ENCODE results near the gene TRIM69. TPM values are rescaled to one million over a fixed set of nuclear protein-coding genes. Genes with fewer than 3 reads are reported as not detected.

Gene TRIM69
- total RNA-seq, 1 experiment from 2014 or later = 6.7 TPM

- peaks cover 12% of the 10 kb centered on the region for H3K9me3 Mint-ChIP-seq (ENCODE audit: unreplicated experiment)
- H3K27me3 ChIP-seq (replicated peaks; ENCODE audit: control insufficient read depth, insufficient read depth, low read length) = no peaks in the 10 kb centered on the region
- H3K4me3 Mint-ChIP-seq (ENCODE audit: unreplicated experiment) = no peak overlapping the region
- no peaks in the 10 kb centered on the region for H3K36me3 ChIP-seq (ENCODE audit: control insufficient read depth, insufficient read depth, low read length)
- H3K27me3 Mint-ChIP-seq (ENCODE audit: insufficient read depth, unreplicated experiment) = peaks cover 4% of the 10 kb centered on the region
- BruUV-seq (replicated peaks) = no TSS peak
- H3K4me3 ChIP-seq (ENCODE audit: low read depth, low read length) = no peak overlapping the region
- H3K4me1 ChIP-seq = no peaks in the 10 kb centered on the region
- intact Hi-C loops (cut with micrococcal nuclease; ENCODE audit: unreplicated experiment) = no loop called here
- no peaks in the 10 kb centered on the region for H3K4me1 Mint-ChIP-seq (ENCODE audit: low read depth, unreplicated experiment)
- no peaks in the 10 kb centered on the region for H3K36me3 Mint-ChIP-seq (ENCODE audit: insufficient read depth, unreplicated experiment)
- H3K27ac Mint-ChIP-seq (ENCODE audit: unreplicated experiment) = no peak overlapping the region
- no peak for DNase-seq
- TF ChIP-seq, protein P1, sequence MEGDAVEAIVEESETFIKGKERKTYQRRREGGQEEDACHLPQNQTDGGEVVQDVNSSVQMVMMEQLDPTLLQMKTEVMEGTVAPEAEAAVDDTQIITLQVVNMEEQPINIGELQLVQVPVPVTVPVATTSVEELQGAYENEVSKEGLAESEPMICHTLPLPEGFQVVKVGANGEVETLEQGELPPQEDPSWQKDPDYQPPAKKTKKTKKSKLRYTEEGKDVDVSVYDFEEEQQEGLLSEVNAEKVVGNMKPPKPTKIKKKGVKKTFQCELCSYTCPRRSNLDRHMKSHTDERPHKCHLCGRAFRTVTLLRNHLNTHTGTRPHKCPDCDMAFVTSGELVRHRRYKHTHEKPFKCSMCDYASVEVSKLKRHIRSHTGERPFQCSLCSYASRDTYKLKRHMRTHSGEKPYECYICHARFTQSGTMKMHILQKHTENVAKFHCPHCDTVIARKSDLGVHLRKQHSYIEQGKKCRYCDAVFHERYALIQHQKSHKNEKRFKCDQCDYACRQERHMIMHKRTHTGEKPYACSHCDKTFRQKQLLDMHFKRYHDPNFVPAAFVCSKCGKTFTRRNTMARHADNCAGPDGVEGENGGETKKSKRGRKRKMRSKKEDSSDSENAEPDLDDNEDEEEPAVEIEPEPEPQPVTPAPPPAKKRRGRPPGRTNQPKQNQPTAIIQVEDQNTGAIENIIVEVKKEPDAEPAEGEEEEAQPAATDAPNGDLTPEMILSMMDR (IDR thresholded peaks at IDR 0.05; ENCODE audit: insufficient read depth in 1 of 2, low read depth in 1 of 2, low read length in 1 of 2, severe bottlenecking in 1 of 2, unreplicated experiment in 1 of 2) = no peak
- H3K9me3 ChIP-seq = 0 out of 2 replicates have a peak, but pooled peaks cover 3% of the 10 kb centered on the region
- CTCF ChIA-PET = interaction anchor here (0.7 kb wide), 1 partner anchor 11 kb away, joined by 3 read pairs; no protein-coding TSS in a partner anchor
- POLR2A ChIA-PET = no interaction called here
Measured at GRCh38 chr15:44753345-44753744, 17.0 kb downstream of the TRIM69 start.

GRCh38 chr15:44763187-44763586 lies 26.9 kb downstream of the TRIM69 start:
- Histone ChIP-seq H3K36me3 (ENCODE audit: control insufficient read depth, insufficient read depth, low read length) (no peaks in the 10 kb centered on the region), H3K27me3 (replicated peaks; ENCODE audit: control insufficient read depth, insufficient read depth, low read length) (no peaks in the 10 kb centered on the region), H3K4me3 (ENCODE audit: low read depth, low read length) (no peak overlapping the region), H3K4me1 (no peaks in the 10 kb centered on the region), H3K9me3 (no peaks in the 10 kb centered on the region)
- POLR2A ChIA-PET = no interaction called here
- Mint-ChIP-seq H3K27ac (ENCODE audit: unreplicated experiment) (no peak overlapping the region), H3K4me1 (ENCODE audit: low read depth, unreplicated experiment) (no peaks in the 10 kb centered on the region), H3K9me3 (ENCODE audit: unreplicated experiment) (peaks cover 9% of the 10 kb centered on the region), H3K36me3 (ENCODE audit: insufficient read depth, unreplicated experiment) (no peaks in the 10 kb centered on the region), H3K4me3 (ENCODE audit: unreplicated experiment) (no peak overlapping the region), H3K27me3 (ENCODE audit: insufficient read depth, unreplicated experiment) (peaks cover 14% of the 10 kb centered on the region)
- DNase-seq = no peak
- CTCF ChIA-PET = no interaction called here
- TF ChIP-seq, protein P1 (IDR thresholded peaks at IDR 0.05; ENCODE audit: insufficient read depth in 1 of 2, low read depth in 1 of 2, low read length in 1 of 2, severe bottlenecking in 1 of 2, unreplicated experiment in 1 of 2) = no peak
- intact Hi-C loops (cut with micrococcal nuclease; ENCODE audit: unreplicated experiment) = no loop called here
- BruUV-seq (replicated peaks) = no TSS peak

- CTCF ChIA-PET = interaction anchor here (0.5 kb wide), 1 partner anchor 10 kb away, joined by 3 read pairs; no protein-coding TSS in a partner anchor
Measured at GRCh38 chr15:44763848-44764247, 27.5 kb downstream of the TRIM69 start.

More at GRCh38 chr15:44763848-44764247, 27.5 kb downstream of the TRIM69 start:
- Mint-ChIP-seq H3K27me3 (ENCODE audit: insufficient read depth, unreplicated experiment) (peaks cover 14% of the 10 kb centered on the region), H3K4me3 (ENCODE audit: unreplicated experiment) (no peak overlapping the region), H3K4me1 (ENCODE audit: low read depth, unreplicated experiment) (no peaks in the 10 kb centered on the region), H3K9me3 (ENCODE audit: unreplicated experiment) (peaks cover 9% of the 10 kb centered on the region), H3K27ac (ENCODE audit: unreplicated experiment) (no peak overlapping the region), H3K36me3 (ENCODE audit: insufficient read depth, unreplicated experiment) (no peaks in the 10 kb centered on the region)
- no peaks in the 10 kb centered on the region for H3K27me3 ChIP-seq (replicated peaks; ENCODE audit: control insufficient read depth, insufficient read depth, low read length)
- H3K4me3 ChIP-seq (ENCODE audit: low read depth, low read length) = no peak overlapping the region
- POLR2A ChIA-PET = interaction anchor here (0.6 kb wide), 1 partner anchor 1377 kb away, joined by 16 read pairs; no protein-coding TSS in a partner anchor
- no peaks in the 10 kb centered on the region for H3K36me3 ChIP-seq (ENCODE audit: control insufficient read depth, insufficient read depth, low read length)
- intact Hi-C loops (cut with micrococcal nuclease; ENCODE audit: unreplicated experiment) = no loop called here
- H3K4me1 ChIP-seq = no peaks in the 10 kb centered on the region
- no peaks in the 10 kb centered on the region for H3K9me3 ChIP-seq
- TF ChIP-seq, protein P1 (IDR thresholded peaks at IDR 0.05; ENCODE audit: insufficient read depth in 1 of 2, low read depth in 1 of 2, low read length in 1 of 2, severe bottlenecking in 1 of 2, unreplicated experiment in 1 of 2) = no peak
- BruUV-seq (replicated peaks) = no TSS peak
- DNase-seq = no peak
